Lower leg skin (tissue), 3 donors: Measurements from ENCODE around the gene ATP2A1.

Experiments used
- POLR2A ChIP-seq, 2 donors: fragments of 450-650 bp; IDR thresholded peaks; one replicate each; pipeline ENCODE4 v1.6.1; 2016 to 2017; ENCODE audit warnings: antibody characterized with exemption in 2 of 2, mild to moderate bottlenecking in 1 of 2, moderate library complexity in 1 of 2
- TF ChIP-seq, protein P1 (sequence below), 3 donors: fragments of 450-650 bp; IDR thresholded peaks; one replicate each; pipeline ENCODE4 v1.5.1; 2016; ENCODE audit warnings: antibody characterized with exemption in 3 of 3, mild to moderate bottlenecking in 3 of 3, moderate library complexity in 2 of 3

DNA sequence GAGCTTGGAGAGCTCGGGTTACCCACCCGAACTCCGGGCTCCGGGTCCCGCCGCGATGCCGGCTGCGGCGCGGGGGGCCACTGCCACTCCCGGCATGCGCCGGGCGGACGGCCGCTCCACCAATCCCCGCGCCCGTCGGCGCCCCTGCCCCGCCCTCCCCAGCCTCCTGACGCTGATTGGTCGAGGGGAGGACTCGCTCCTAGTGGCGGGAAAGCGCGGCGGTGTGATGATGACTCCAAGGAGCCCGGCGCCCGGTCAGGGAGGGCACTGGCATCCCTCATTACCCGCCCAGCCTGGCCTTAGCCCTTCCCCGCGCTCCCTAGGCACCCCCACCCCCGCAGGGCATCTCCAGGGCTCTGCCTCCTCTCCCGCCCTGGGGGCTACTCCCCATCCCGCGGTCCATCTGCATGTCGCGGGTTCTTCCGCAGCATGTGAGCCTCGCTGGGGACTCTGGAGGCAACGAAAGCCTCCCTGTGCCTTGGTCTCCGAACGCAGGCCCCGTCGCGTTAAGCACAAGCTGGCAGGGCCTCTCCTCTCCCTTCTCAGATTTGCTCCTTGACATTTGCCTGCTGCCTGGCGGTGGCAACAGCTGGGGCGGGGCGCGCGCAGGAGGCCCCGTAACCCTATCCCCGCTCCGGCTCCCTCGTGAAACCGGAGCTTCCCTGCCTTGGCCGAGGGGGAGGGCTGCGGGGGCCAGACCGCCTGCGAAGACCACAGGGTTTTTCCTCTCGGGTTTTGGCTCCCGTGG lies 1.7 kb downstream of the ATP2A1 start:
- TF ChIP-seq, protein P1, sequence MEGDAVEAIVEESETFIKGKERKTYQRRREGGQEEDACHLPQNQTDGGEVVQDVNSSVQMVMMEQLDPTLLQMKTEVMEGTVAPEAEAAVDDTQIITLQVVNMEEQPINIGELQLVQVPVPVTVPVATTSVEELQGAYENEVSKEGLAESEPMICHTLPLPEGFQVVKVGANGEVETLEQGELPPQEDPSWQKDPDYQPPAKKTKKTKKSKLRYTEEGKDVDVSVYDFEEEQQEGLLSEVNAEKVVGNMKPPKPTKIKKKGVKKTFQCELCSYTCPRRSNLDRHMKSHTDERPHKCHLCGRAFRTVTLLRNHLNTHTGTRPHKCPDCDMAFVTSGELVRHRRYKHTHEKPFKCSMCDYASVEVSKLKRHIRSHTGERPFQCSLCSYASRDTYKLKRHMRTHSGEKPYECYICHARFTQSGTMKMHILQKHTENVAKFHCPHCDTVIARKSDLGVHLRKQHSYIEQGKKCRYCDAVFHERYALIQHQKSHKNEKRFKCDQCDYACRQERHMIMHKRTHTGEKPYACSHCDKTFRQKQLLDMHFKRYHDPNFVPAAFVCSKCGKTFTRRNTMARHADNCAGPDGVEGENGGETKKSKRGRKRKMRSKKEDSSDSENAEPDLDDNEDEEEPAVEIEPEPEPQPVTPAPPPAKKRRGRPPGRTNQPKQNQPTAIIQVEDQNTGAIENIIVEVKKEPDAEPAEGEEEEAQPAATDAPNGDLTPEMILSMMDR (IDR thresholded peaks at IDR 0.05), result no peak
- TF ChIP-seq POLR2A (IDR thresholded peaks at IDR 0.05), result no peak
